AG04449 (cell line): ENCODE measurements around the gene GULP1.

Source experiments
- CTCF ChIA-PET: fragments of 350-600 bp; formaldehyde crosslinking; extraction: SDS; loops from one replicate; lab custom pipeline; 2021; ENCODE audit warnings: antibody characterized with exemption; lab: Yijun Ruan, JAX
- POLR2A ChIA-PET: fragments of 400-600, 350-600 bp; formaldehyde crosslinking; extraction: SDS; loops from one replicate; lab custom pipeline; 2020; ENCODE audit warnings: antibody characterized with exemption, inconsistent platforms; lab: Yijun Ruan, JAX
- DNase-seq: peaks from one replicate; pipeline ENCODE4 v3.0.0-alpha.2; 2010; ENCODE audit warnings: low read depth, low spot score
- H3K4me3 ChIP-seq: 2 replicates; pipeline ENCODE4 v1.5.1; 2011; ENCODE audit warnings: low read depth, mild to moderate bottlenecking, control low read depth, low read length
- CTCF ChIP-seq: IDR thresholded peaks from one replicate; pipeline ENCODE4 v1.5.1; 2011; ENCODE audit warnings: mild to moderate bottlenecking, moderate library complexity, low read length, control low read depth, inconsistent platforms; ENCODE audit not compliant: insufficient read depth; ENCODE audit errors: missing control alignments

Gene GULP1

DNA sequence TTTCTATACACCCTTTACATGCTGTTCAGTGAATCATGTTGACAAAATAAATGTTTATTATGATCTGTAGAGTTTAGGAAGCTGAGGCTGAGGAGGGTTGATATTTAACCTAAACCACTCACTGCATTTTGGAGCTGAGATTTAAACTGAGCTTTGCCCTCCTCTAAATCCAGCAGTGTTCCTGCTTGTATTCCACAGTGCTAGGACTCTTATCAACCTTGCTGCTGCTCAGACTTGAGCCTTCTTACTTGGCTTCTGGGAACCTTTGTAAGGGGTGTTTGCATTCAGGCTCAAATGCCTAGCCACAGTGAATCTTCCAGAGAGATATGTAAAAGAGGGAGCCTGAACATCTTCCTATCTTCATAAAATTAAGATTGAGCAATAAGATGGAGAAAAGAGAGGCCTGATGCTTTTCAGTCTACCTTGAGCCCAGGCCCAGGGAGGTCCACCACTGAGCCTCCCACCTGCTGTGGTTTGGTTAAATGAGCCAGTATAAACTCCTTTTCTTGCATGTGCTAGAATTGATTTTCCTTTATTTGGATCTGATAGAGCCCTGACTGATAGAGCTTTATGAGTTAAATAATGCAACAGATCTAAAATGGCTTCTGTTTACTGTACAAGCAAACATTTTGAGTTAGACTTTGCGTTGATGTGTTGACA lies 149.7 kb downstream of the GULP1 start:
- no peak overlapping the region for H3K4me3 ChIP-seq
- ChIA-PET CTCF (no interaction called here), POLR2A (no interaction called here)
- TF ChIP-seq CTCF = no peak
- no peak for DNase-seq

- ChIA-PET POLR2A (no interaction called here), CTCF (interaction anchor here (1.1 to 1.3 kb wide), 2 partner anchors 25 to 943 kb away, joined by 3 read pairs; no protein-coding TSS in a partner anchor)
- no peak for DNase-seq
- no peak for TF ChIP-seq CTCF
- no peak overlapping the region for H3K4me3 ChIP-seq
Measured at GRCh38 chr2:188443207-188443606, 151.5 kb downstream of the GULP1 start.

- no peak for TF ChIP-seq CTCF
- no peak for DNase-seq
- CTCF ChIA-PET = no interaction called here
- no peak overlapping the region for H3K4me3 ChIP-seq
- POLR2A ChIA-PET = no interaction called here
Measured at GRCh38 chr2:188444106-188444835, 152.6 kb downstream of the GULP1 start.

GRCh38 chr2:188449561-188449960 lies 157.9 kb downstream of the GULP1 start:
- DNase-seq = no peak
- no peak for TF ChIP-seq CTCF
- CTCF ChIA-PET = interaction anchor here (0.7 to 2.2 kb wide), 2 partner anchors 10 to 574 kb away, joined by 3 to 6 read pairs; no protein-coding TSS in a partner anchor
- no peak overlapping the region for H3K4me3 ChIP-seq
- POLR2A ChIA-PET = no interaction called here

- no peak for DNase-seq
- ChIA-PET POLR2A (no interaction called here), CTCF (interaction anchor here (2.2 kb wide), 1 partner anchor 10 kb away, joined by 6 read pairs; no protein-coding TSS in a partner anchor)
- H3K4me3 ChIP-seq = no peak overlapping the region
- no peak for TF ChIP-seq CTCF
Measured at GRCh38 chr2:188449971-188450370, 158.3 kb downstream of the GULP1 start.

- TF ChIP-seq CTCF = no peak
- no peak for DNase-seq
- H3K4me3 ChIP-seq = no peak overlapping the region
- POLR2A ChIA-PET = no interaction called here
- CTCF ChIA-PET = interaction anchor here (2.2 kb wide), 1 partner anchor 9 kb away, joined by 6 read pairs; no protein-coding TSS in a partner anchor
Measured at GRCh38 chr2:188450732-188451483, 159.2 kb downstream of the GULP1 start.
